Activated naive CD8-positive, alpha-beta T cell treated with anti-CD3 and anti-CD28 coated beads for 36 hours (primary cell): Measurements from ENCODE around the gene ABCA9. TPM values are rescaled to one million over a fixed set of nuclear protein-coding genes. Genes with fewer than 3 reads are reported as not detected.
"Not testable (repeated sequence)": the region's sequence is repeated elsewhere in the genome, so short reads cannot be mapped to it uniquely, and the experiment has no call there.

Experiments used
- DNase-seq: peaks from one replicate; pipeline ENCODE4 v3.0.0; 2021
- H3K27ac Mint-ChIP-seq: one replicate; pipeline ENCODE4 v1.8.0; 2022; ENCODE audit warnings: mild to moderate bottlenecking, moderate library complexity, mixed read lengths
- H3K27me3 Mint-ChIP-seq: one replicate; pipeline ENCODE4 v1.8.0; 2022; ENCODE audit warnings: mild to moderate bottlenecking, mixed read lengths
- H3K36me3 Mint-ChIP-seq: one replicate; pipeline ENCODE4 v1.8.0; 2021; ENCODE audit warnings: mild to moderate bottlenecking, mixed read lengths
- H3K4me1 Mint-ChIP-seq: one replicate; pipeline ENCODE4 v1.8.0; 2021; ENCODE audit warnings: mixed read lengths
- H3K4me3 Mint-ChIP-seq: one replicate; pipeline ENCODE4 v1.8.0; 2022; ENCODE audit warnings: mild to moderate bottlenecking, moderate library complexity, mixed read lengths
- H3K9me3 Mint-ChIP-seq: one replicate; pipeline ENCODE4 v1.8.0; 2022; ENCODE audit warnings: mixed read lengths
- total RNA-seq, 2 experiments: library from RNA; stranded (reverse); gene quantifications; one replicate each; pipeline ENCODE4 v1.2.3, GENCODE V29; 2021

The ABCA9 gene
- total RNA-seq, result not detected

GRCh38 chr17:69060822-69061221 is at the start of gene ABCA9:
TSS of gene ABCA9 (minus strand) at chr17:69060927. CDS start at chr17:69051126, 9,801 bp downstream.
- Mint-ChIP-seq H3K4me1 (peaks cover 2% of the 10 kb centered on the region), H3K36me3 (no peaks in the 10 kb centered on the region), H3K4me3 (no peak within 1 kb of the TSS), H3K27me3 (peaks cover 10% of the 10 kb centered on the region), H3K27ac (no peak within 1 kb of the TSS), H3K9me3 (peaks cover 9% of the 10 kb centered on the region)
- DNase-seq, result no peak

GRCh38 chr17:69105907-69106730 is 45.4 kb upstream of the ABCA9 start:
- no peak for DNase-seq
- Mint-ChIP-seq H3K4me1 (no peaks in the 10 kb centered on the region), H3K36me3 (no peaks in the 10 kb centered on the region), H3K27ac (no peak overlapping the region), H3K4me3 (no peak overlapping the region), H3K27me3 (no peaks in the 10 kb centered on the region), H3K9me3 (no peaks in the 10 kb centered on the region)

GRCh38 chr17:69103557-69104233 is 43.0 kb upstream of the ABCA9 start:
- Mint-ChIP-seq H3K9me3 (no peaks in the 10 kb centered on the region), H3K27ac (no peak overlapping the region), H3K36me3 (no peaks in the 10 kb centered on the region), H3K4me3 (no peak overlapping the region), H3K4me1 (no peaks in the 10 kb centered on the region), H3K27me3 (no peaks in the 10 kb centered on the region)
- DNase-seq, result no peak

DNA sequence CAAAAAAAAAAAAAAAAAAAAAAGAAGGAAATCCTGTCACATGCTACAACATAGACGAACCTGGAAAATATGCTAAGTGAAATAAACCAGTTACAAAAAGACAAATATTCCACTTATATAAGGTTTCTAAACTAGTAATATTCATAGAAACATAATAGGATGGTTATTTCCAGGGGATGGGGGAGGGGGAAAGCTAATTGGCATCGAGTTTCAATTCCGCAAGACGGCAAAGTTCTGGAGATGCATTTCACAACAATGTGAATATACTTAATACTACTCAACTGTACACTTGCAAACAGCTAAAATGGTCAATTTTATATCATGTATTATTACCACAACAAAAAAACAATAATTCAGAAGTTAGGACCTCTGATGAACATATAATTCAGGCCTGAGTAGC is 37.9 kb upstream of the ABCA9 start:
- no peaks in the 10 kb centered on the region for H3K27me3 Mint-ChIP-seq
- no peaks in the 10 kb centered on the region for H3K36me3 Mint-ChIP-seq
- H3K4me1 Mint-ChIP-seq, result no peaks in the 10 kb centered on the region
- DNase-seq, result no peak
- H3K9me3 Mint-ChIP-seq, result no peaks in the 10 kb centered on the region
- no peak overlapping the region for H3K4me3 Mint-ChIP-seq
- no peak overlapping the region for H3K27ac Mint-ChIP-seq

- no peaks in the 10 kb centered on the region for H3K4me1 Mint-ChIP-seq
- no peaks in the 10 kb centered on the region for H3K36me3 Mint-ChIP-seq
- no peak for DNase-seq
- H3K4me3 Mint-ChIP-seq, result no peak overlapping the region
- no peaks in the 10 kb centered on the region for H3K27me3 Mint-ChIP-seq
- H3K27ac Mint-ChIP-seq, result no peak overlapping the region
- H3K9me3 Mint-ChIP-seq, result no peaks in the 10 kb centered on the region
Measured at GRCh38 chr17:69096541-69096940, 35.8 kb upstream of the ABCA9 start.

GRCh38 chr17:69093995-69094394 is 33.3 kb upstream of the ABCA9 start:
- no peaks in the 10 kb centered on the region for H3K27me3 Mint-ChIP-seq
- H3K4me3 Mint-ChIP-seq, result no peak overlapping the region
- H3K27ac Mint-ChIP-seq, result no peak overlapping the region
- DNase-seq, result no peak
- H3K36me3 Mint-ChIP-seq, result no peaks in the 10 kb centered on the region
- H3K4me1 Mint-ChIP-seq, result no peaks in the 10 kb centered on the region
- H3K9me3 Mint-ChIP-seq, result no peaks in the 10 kb centered on the region

DNA sequence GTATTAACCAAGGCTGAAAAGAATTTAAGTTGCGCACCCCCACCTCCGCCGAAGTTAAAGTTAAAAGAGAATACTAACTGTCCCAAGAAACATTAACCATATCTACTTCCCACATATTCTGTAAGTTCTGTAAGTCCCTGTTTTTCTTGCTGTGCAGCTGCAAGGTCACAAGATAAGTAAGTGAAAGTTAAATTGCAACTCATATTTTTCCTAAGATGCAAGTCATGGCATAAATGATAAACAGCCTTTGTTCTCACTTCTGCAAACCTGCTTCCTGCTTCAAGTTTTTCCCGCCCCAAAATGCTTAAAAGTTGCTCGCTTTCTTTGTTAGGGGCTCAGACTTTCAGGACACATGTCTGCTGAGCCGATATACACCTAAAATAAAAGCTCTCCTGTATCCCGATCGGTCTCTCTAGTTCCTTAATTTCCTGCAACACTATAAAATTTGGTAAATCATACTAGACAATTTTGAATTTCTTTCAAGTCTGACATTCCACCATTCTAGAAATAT is 32.6 kb upstream of the ABCA9 start:
- no peaks in the 10 kb centered on the region for H3K9me3 Mint-ChIP-seq
- H3K36me3 Mint-ChIP-seq, result no peaks in the 10 kb centered on the region
- no peaks in the 10 kb centered on the region for H3K27me3 Mint-ChIP-seq
- no peak for DNase-seq
- no peaks in the 10 kb centered on the region for H3K4me1 Mint-ChIP-seq
- no peak overlapping the region for H3K27ac Mint-ChIP-seq
- no peak overlapping the region for H3K4me3 Mint-ChIP-seq

DNA sequence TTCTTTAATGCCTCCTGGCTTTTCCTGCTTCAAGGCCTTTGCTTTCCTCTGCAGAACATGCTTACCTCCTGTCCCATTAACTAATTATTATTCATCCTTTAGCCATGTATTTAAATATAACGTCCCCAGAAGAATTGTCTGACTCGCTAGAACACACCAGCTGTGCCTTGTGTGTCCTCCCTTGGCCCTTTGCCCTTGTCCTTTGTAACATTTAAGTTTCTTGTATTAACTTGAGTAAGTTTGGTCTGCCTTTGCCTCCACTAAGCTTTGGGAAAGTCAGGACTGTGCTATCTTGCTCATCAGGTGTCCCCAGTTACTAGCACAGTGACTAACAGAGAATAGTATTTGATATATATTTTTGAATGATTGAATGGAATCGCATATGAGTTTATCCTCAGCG is 29.6 kb upstream of the ABCA9 start:
- DNase-seq, result no peak
- H3K4me3 Mint-ChIP-seq, result no peak overlapping the region
- H3K27me3 Mint-ChIP-seq, result no peaks in the 10 kb centered on the region
- no peaks in the 10 kb centered on the region for H3K36me3 Mint-ChIP-seq
- H3K9me3 Mint-ChIP-seq, result no peaks in the 10 kb centered on the region
- H3K4me1 Mint-ChIP-seq, result no peaks in the 10 kb centered on the region
- no peak overlapping the region for H3K27ac Mint-ChIP-seq

GRCh38 chr17:69088643-69089200 is 28.0 kb upstream of the ABCA9 start:
- Mint-ChIP-seq H3K36me3 (no peaks in the 10 kb centered on the region), H3K4me1 (no peaks in the 10 kb centered on the region), H3K4me3 (no peak overlapping the region), H3K27me3 (no peaks in the 10 kb centered on the region), H3K27ac (no peak overlapping the region), H3K9me3 (peaks cover 2% of the 10 kb centered on the region)
- no peak for DNase-seq

GRCh38 chr17:69086641-69087040 is 25.9 kb upstream of the ABCA9 start:
- no peak overlapping the region for H3K27ac Mint-ChIP-seq
- no peaks in the 10 kb centered on the region for H3K4me1 Mint-ChIP-seq
- H3K9me3 Mint-ChIP-seq, result peaks cover 2% of the 10 kb centered on the region
- H3K36me3 Mint-ChIP-seq, result peaks cover 3% of the 10 kb centered on the region
- no peaks in the 10 kb centered on the region for H3K27me3 Mint-ChIP-seq
- no peak for DNase-seq
- H3K4me3 Mint-ChIP-seq, result no peak overlapping the region

DNA sequence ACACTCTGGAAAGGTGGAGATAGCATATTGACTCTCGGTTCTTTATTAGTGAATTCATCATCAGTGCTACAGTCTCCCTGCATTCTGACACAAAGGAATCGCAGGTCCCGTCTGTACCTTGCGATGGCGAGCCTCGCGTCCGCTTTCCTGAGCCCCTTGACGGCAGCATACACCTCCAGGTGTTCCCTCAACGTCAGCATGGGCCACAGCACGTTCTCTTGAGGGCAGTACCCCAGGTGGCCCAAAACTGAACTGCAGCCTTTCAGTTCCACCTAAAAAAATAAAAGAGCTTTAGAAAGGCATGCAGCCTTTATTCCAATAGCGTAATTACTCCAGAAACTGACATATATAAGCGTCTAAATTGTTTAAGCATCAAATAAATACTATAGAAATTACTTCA is 24.2 kb upstream of the ABCA9 start:
- no peaks in the 10 kb centered on the region for H3K4me1 Mint-ChIP-seq

GRCh38 chr17:69082696-69083095 is 22.0 kb upstream of the ABCA9 start:
- no peaks in the 10 kb centered on the region for H3K4me1 Mint-ChIP-seq
- peaks cover 3% of the 10 kb centered on the region for H3K36me3 Mint-ChIP-seq
- no peak for DNase-seq
- no peaks in the 10 kb centered on the region for H3K27me3 Mint-ChIP-seq
- H3K27ac Mint-ChIP-seq, result no peak overlapping the region
- H3K9me3 Mint-ChIP-seq, result peaks cover 2% of the 10 kb centered on the region
- H3K4me3 Mint-ChIP-seq, result no peak overlapping the region

More for the DNA sequence above, 24.2 kb upstream of the ABCA9 start:
- no peak overlapping the region for H3K27ac Mint-ChIP-seq
- no peak overlapping the region for H3K4me3 Mint-ChIP-seq
- H3K36me3 Mint-ChIP-seq, result peaks cover 3% of the 10 kb centered on the region
- DNase-seq, result no peak
- H3K27me3 Mint-ChIP-seq, result no peaks in the 10 kb centered on the region
- peaks cover 2% of the 10 kb centered on the region for H3K9me3 Mint-ChIP-seq

DNA sequence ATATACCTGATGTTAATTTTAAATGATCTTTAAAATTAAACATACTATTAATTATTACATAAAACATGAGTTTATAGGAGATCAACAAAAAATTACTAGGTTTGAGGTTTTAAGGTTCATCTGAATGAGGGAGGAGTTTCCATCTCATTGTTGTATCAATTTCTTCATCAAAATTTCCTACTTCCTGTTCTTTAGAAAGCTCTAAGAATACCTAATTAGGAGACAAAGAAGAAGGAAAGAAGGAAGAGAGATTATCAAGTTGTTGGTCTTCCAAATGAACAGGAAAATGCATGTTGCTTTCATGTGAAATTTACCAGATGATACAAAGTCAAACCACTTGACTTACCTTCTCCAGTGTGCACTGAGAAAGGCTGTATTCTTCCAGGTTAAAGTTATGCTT is 18.1 kb upstream of the ABCA9 start:
- H3K27me3 Mint-ChIP-seq, result no peaks in the 10 kb centered on the region
- no peak overlapping the region for H3K4me3 Mint-ChIP-seq
- peaks cover 5% of the 10 kb centered on the region for H3K36me3 Mint-ChIP-seq
- H3K9me3 Mint-ChIP-seq, result peaks cover 7% of the 10 kb centered on the region
- H3K27ac Mint-ChIP-seq, result no peak overlapping the region
- DNase-seq, result no peak
- no peaks in the 10 kb centered on the region for H3K4me1 Mint-ChIP-seq

DNA sequence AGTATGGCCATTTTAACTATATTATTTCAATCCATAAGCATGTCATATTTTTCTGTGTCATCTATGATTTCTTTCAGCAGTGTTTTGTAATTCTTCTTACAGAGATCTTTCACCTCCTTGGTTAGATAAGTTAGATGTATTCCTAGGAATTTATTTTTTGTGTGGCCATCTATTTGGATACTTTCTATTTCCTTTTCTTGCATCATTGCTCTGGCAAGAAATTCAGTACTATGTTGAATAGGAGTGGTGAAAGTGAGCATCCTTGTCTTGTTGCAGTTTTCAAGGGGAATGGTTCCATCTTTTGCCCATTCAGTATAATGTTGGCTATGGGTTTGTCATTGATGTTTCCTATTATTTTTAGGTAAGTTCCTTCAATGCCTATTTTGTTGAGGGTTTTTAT is 15.1 kb upstream of the ABCA9 start:
- no peaks in the 10 kb centered on the region for H3K27me3 Mint-ChIP-seq
- no peak overlapping the region for H3K4me3 Mint-ChIP-seq
- no peak overlapping the region for H3K27ac Mint-ChIP-seq
- peaks cover under 1% of the 10 kb centered on the region for H3K4me1 Mint-ChIP-seq
- DNase-seq, result no peak
- H3K9me3 Mint-ChIP-seq, result peaks cover 19% of the 10 kb centered on the region
- peaks cover 5% of the 10 kb centered on the region for H3K36me3 Mint-ChIP-seq

DNA sequence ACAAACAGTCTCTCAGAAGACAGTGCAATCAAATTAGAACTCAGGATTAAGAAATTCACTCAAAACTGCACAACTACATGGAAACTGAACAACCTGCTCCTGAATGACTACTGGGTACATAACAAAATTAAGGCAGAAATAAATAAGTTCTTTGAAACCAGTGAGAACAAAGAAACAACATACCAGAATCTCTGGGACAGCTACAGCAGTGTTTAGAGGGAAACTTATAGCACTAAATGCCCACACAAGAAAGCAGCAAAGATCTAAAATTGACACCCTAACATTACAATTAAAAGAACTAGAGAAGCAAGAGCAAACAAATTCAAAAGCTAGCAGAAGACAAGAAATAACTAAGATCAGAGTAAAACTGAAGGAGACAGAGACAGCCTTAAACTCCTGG is 12.7 kb upstream of the ABCA9 start:
- H3K27me3 Mint-ChIP-seq, H3K36me3 Mint-ChIP-seq, H3K4me1 Mint-ChIP-seq, H3K27ac Mint-ChIP-seq, DNase-seq, H3K4me3 Mint-ChIP-seq: not testable (repeated sequence)
- H3K9me3 Mint-ChIP-seq, result peaks cover 19% of the 10 kb centered on the region
